H1 (cell line): Measurements from ENCODE around the gene LRRN1. TPM values are rescaled to one million over a fixed set of nuclear protein-coding genes. Genes with fewer than 3 reads are reported as not detected.

Experiments used
- CTCF ChIA-PET: fragments of 300-600 bp; sonication (Branson Sonifier 250); formaldehyde crosslinking; loops from one replicate; lab custom pipeline; 2021; ENCODE audit not compliant: partially characterized antibody; lab: Charles Lee
- POLR2A ChIA-PET: fragments of 300-600 bp; sonication (Branson Sonifier 250); formaldehyde crosslinking; loops from one replicate; lab custom pipeline; 2021; ENCODE audit warnings: inconsistent platforms; ENCODE audit not compliant: partially characterized antibody; lab: Charles Lee
- DNase-seq, 2 experiments: peaks; one replicate each; pipeline versions ENCODE4 v3.0.0 to v3.0.0-alpha.2; 2010 to 2022; ENCODE audit warnings: low spot score in 2 of 2, low read depth in 1 of 2, mixed read lengths in 1 of 2
- FAIRE-seq: peaks from 2 replicates; lab custom pipeline; 2011; peaks lifted over from hg19 to GRCh38; lab: Jason Lieb, UNC
- H2AFZ ChIP-seq: 2 replicates; pipeline ENCODE4 v1.8.1; 2012; ENCODE audit warnings: low read length, inconsistent platforms
- H2AK5ac ChIP-seq: 2 replicates; pipeline ENCODE4 v1.6.1; 2013; ENCODE audit warnings: low read depth, low read length
- H2BK120ac ChIP-seq: replicated peaks from 2 replicates; pipeline ENCODE3; 2013; ENCODE audit warnings: low read depth, low read length, inconsistent platforms
- H2BK12ac ChIP-seq: 2 replicates; pipeline ENCODE4 v1.6.1; 2013; ENCODE audit warnings: low read depth, low read length
- H2BK15ac ChIP-seq: 2 replicates; pipeline ENCODE4 v1.6.1; 2013; ENCODE audit warnings: low read length
- H2BK20ac ChIP-seq: 2 replicates; pipeline ENCODE4 v1.6.1; 2013; ENCODE audit warnings: low read length
- H2BK5ac ChIP-seq: 2 replicates; pipeline ENCODE4 v1.6.1; 2013; ENCODE audit warnings: low read depth, low read length
- H3K14ac ChIP-seq: 2 replicates; pipeline ENCODE4 v1.6.1; 2013; ENCODE audit warnings: inconsistent platforms; ENCODE audit not compliant: insufficient read length
- H3K18ac ChIP-seq: 2 replicates; pipeline ENCODE4 v1.6.1; 2013; ENCODE audit warnings: low read length; ENCODE audit errors: extremely low read depth
- H3K23ac ChIP-seq: 2 replicates; pipeline ENCODE4 v1.6.1; 2013; ENCODE audit warnings: inconsistent platforms; ENCODE audit not compliant: insufficient read length
- H3K23me2 ChIP-seq: 2 replicates; pipeline ENCODE4 v1.6.1; 2013; ENCODE audit warnings: low read depth, low read length
- H3K27ac ChIP-seq: 2 replicates; pipeline ENCODE4 v1.6.1; 2011; ENCODE audit warnings: low read depth, low read length, inconsistent platforms
- H3K27me3 ChIP-seq, 4 experiments: replicated peaks in 1 of 4; 1 replicate in 1 of 4; 2 replicates in 3 of 4; pipeline versions ENCODE4 v1.6.1 to v1.8.1; 2011 to 2013; ENCODE audit warnings: low read length in 3 of 4, mild to moderate bottlenecking in 3 of 4, inconsistent platforms in 2 of 4, mixed read lengths in 2 of 4, moderate library complexity in 1 of 4; ENCODE audit not compliant: control insufficient read depth in 3 of 4, insufficient read depth in 3 of 4; ENCODE audit errors: extremely low read depth in 1 of 4
- H3K36me3 ChIP-seq, 4 experiments: 2 replicates each; pipeline versions ENCODE4 v1.6.1 to v1.8.1; 2011 to 2013; ENCODE audit warnings: mild to moderate bottlenecking in 4 of 4, low read length in 3 of 4, moderate library complexity in 2 of 4, control low read depth in 1 of 4, inconsistent platforms in 1 of 4; ENCODE audit not compliant: insufficient read depth in 4 of 4, control insufficient read depth in 2 of 4
- H3K4ac ChIP-seq: replicated peaks from 2 replicates; pipeline ENCODE3; 2013; ENCODE audit warnings: low read length, low read depth, mixed read lengths, inconsistent platforms; ENCODE audit not compliant: insufficient read length
- H3K4me1 ChIP-seq, 4 experiments: replicated peaks in 1 of 4; 1 replicate in 1 of 4; 2 replicates in 3 of 4; pipeline versions ENCODE4 v1.6.1 to v1.8.1; 2011 to 2013; ENCODE audit warnings: low read length in 3 of 4, inconsistent platforms in 2 of 4, mixed read lengths in 1 of 4; ENCODE audit not compliant: insufficient read depth in 4 of 4, control insufficient read depth in 3 of 4
- H3K4me2 ChIP-seq, 2 experiments: 2 replicates each; pipeline versions ENCODE4 v1.6.1 to v1.8.1; 2011 to 2013; ENCODE audit warnings: low read depth in 2 of 2, low read length in 2 of 2, control low read depth in 1 of 2, inconsistent platforms in 1 of 2, mild to moderate bottlenecking in 1 of 2; ENCODE audit not compliant: insufficient read depth in 1 of 2
- H3K4me3 ChIP-seq, 4 experiments: fragments of 200-600, 300-600 bp in 1 of 4; sonication (generic), shearing (Covaris generic), sonication (Bioruptor Twin) in 1 of 4; 2 replicates each; pipeline versions ENCODE4 v1.5.1 to v1.8.1; 2011 to 2016; ENCODE audit warnings: low read length in 4 of 4, low read depth in 3 of 4, control low read depth in 2 of 4, inconsistent platforms in 2 of 4, mild to moderate bottlenecking in 2 of 4, mixed read lengths in 1 of 4, moderate library complexity in 1 of 4; ENCODE audit not compliant: insufficient read depth in 2 of 4; ENCODE audit errors: extremely low read depth in 1 of 4
- H3K56ac ChIP-seq: replicated peaks from 2 replicates; pipeline ENCODE3; 2013; ENCODE audit warnings: low read depth, mild to moderate bottlenecking, mixed read lengths, low read length, inconsistent platforms; ENCODE audit not compliant: insufficient read length
- H3K79me1 ChIP-seq: 2 replicates; pipeline ENCODE4 v1.6.1; 2013; ENCODE audit warnings: low read depth, low read length, control low read depth
- H3K79me2 ChIP-seq, 2 experiments: 2 replicates each; pipeline versions ENCODE4 v1.6.1 to v1.8.1; 2012 to 2013; ENCODE audit warnings: low read length in 2 of 2, mild to moderate bottlenecking in 2 of 2, inconsistent platforms in 1 of 2; ENCODE audit not compliant: insufficient read depth in 2 of 2, control insufficient read depth in 1 of 2
- H3K9ac ChIP-seq, 4 experiments: replicated peaks in 1 of 4; 1 replicate in 1 of 4; 2 replicates in 3 of 4; pipeline versions ENCODE4 v1.6.1 to v1.8.1; 2011 to 2013; ENCODE audit warnings: low read depth in 3 of 4, low read length in 3 of 4, control low read depth in 2 of 4, mild to moderate bottlenecking in 2 of 4, moderate library complexity in 2 of 4, inconsistent platforms in 1 of 4; ENCODE audit errors: extremely low read depth in 1 of 4
- H3K9me3 ChIP-seq, 2 experiments: 2 replicates each; pipeline versions ENCODE4 v1.6.1 to v1.8.1; 2012 to 2013; ENCODE audit warnings: mild to moderate bottlenecking in 2 of 2, moderate library complexity in 2 of 2, control low read depth in 1 of 2, inconsistent platforms in 1 of 2, low read depth in 1 of 2, low read length in 1 of 2, mixed read lengths in 1 of 2; ENCODE audit not compliant: insufficient read depth in 2 of 2
- H4K20me1 ChIP-seq, 2 experiments: replicated peaks in 1 of 2; 2 replicates each; pipeline versions ENCODE3 to v1.8.1; 2011 to 2013; ENCODE audit warnings: inconsistent platforms in 2 of 2, low read length in 2 of 2, mild to moderate bottlenecking in 1 of 2; ENCODE audit not compliant: insufficient read depth in 2 of 2, control insufficient read depth in 1 of 2
- H4K5ac ChIP-seq: 2 replicates; pipeline ENCODE4 v1.6.1; 2013; ENCODE audit warnings: low read length, low read depth, mixed read lengths, inconsistent platforms; ENCODE audit not compliant: insufficient read length
- H4K8ac ChIP-seq: 2 replicates; pipeline ENCODE4 v1.8.0; 2013; ENCODE audit warnings: mild to moderate bottlenecking, moderate library complexity, low read length, inconsistent platforms; ENCODE audit not compliant: insufficient read depth; ENCODE audit errors: extremely low read depth
- H4K91ac ChIP-seq: replicated peaks from 2 replicates; pipeline ENCODE3; 2013; ENCODE audit warnings: low read length, mixed read lengths, inconsistent platforms; ENCODE audit not compliant: insufficient read length
- CHD1 ChIP-seq: IDR thresholded peaks from 2 replicates; pipeline ENCODE4 v1.6.1; 2012; ENCODE audit warnings: low read depth, low read length, improper control_type of control experiment
- CTBP2 ChIP-seq: IDR thresholded peaks from 2 replicates; pipeline ENCODE4 v1.7.0; 2011; ENCODE audit warnings: borderline replicate concordance, mild to moderate bottlenecking, moderate library complexity, mixed read lengths, low read length; ENCODE audit not compliant: insufficient read depth, insufficient read length
- EGR1 ChIP-seq: IDR thresholded peaks from 2 replicates; pipeline ENCODE4 v1.6.1; 2011; ENCODE audit warnings: low read depth, low read length, borderline replicate concordance
- PHF8 ChIP-seq: fragments of 200-600 bp; sonication (generic); conservative IDR thresholded peaks from 2 replicates; pipeline ENCODE4 v1.7.1; 2012; ENCODE audit warnings: low read depth, mild to moderate bottlenecking, inconsistent platforms, low read length, moderate library complexity
- RAD21 ChIP-seq, 2 experiments: IDR thresholded peaks in 1 of 2; conservative IDR thresholded peaks in 1 of 2; 2 replicates each; pipeline ENCODE4 v1.6.1; 2011; ENCODE audit warnings: low read depth in 2 of 2, low read length in 2 of 2, improper control_type of control experiment in 1 of 2, inconsistent platforms in 1 of 2, mild to moderate bottlenecking in 1 of 2, moderate library complexity in 1 of 2
- RNF2 ChIP-seq: fragments of 200-900, 300-1000 bp; sonication (generic); IDR thresholded peaks from 2 replicates; pipeline ENCODE4 v1.7.1; 2016; ENCODE audit warnings: borderline replicate concordance, low read depth, mild to moderate bottlenecking, antibody characterized with exemption, low read length; ENCODE audit not compliant: poor library complexity, severe bottlenecking; ENCODE audit errors: missing control alignments
- SIN3A ChIP-seq, 2 experiments: IDR thresholded peaks in 1 of 2; conservative IDR thresholded peaks in 1 of 2; 2 replicates each; pipeline ENCODE4 v1.6.1; 2011 to 2012; ENCODE audit warnings: low read length in 2 of 2, improper control_type of control experiment in 1 of 2, low read depth in 1 of 2, mild to moderate bottlenecking in 1 of 2
- TCF12 ChIP-seq: IDR thresholded peaks from 2 replicates; pipeline ENCODE4 v1.6.1; 2011; ENCODE audit warnings: low read depth, mild to moderate bottlenecking, low read length
- TEAD4 ChIP-seq: IDR thresholded peaks from 2 replicates; pipeline ENCODE4 v1.6.1; 2012; ENCODE audit warnings: low read depth, low read length, inconsistent platforms, mixed read lengths
- WGBS, 2 experiments: shearing (Covaris generic) in 1 of 2; methylation state at CpG; one replicate each; pipeline versions ENCODE4 v1.1.6 to v1.1.7; 2013 to 2015; ENCODE audit warnings: low lambda C conversion rate in 2 of 2, mixed read lengths in 2 of 2, inconsistent platforms in 1 of 2, low coverage in 1 of 2, missing lambda C conversion rate in 1 of 2; ENCODE audit not compliant: insufficient replicate concordance in 2 of 2, insufficient coverage in 1 of 2, insufficient read length in 1 of 2; ENCODE audit errors: extremely low coverage in 1 of 2, missing lambda C conversion rate in 1 of 2; 5-methylcytosine and 5-hydroxymethylcytosine counted together
- polyA plus RNA-seq, 7 experiments: library from polyadenylated mRNA; depleted of rRNA in 3 of 7; stranded (reverse) in 5 of 7; unstranded in 2 of 7; fragments of >200 nt in 5 of 7; fragments of 200-250 nt in 2 of 7; gene quantifications; 1 replicate in 5 of 7; 2 replicates in 1 of 7; 4 replicates in 1 of 7; pipeline versions ENCODE4 v1.2.1 to v1.2.3, GENCODE V29; 2011 to 2013; ENCODE audit warnings: missing spikeins in 2 of 7, mixed read lengths in 2 of 7
- total RNA-seq: library from RNA; stranded (reverse); fragmentation: NEBNext Ultra II Directional; extraction: Animal tissue kit (Norgen Biotek cat#: 25700); gene quantifications from 2 replicates; pipeline ENCODE4 v1.2.1, GENCODE V29; 2021

The LRRN1 gene
- total and polyA plus RNA-seq, 2 of the 8 experiments (the other 6 are each of a cell fraction or from before 2014, with no cell fraction given), result 159 to 199 TPM

GRCh38 chr3:3842356-3842755, 43.1 kb downstream of the LRRN1 start:
- no peak overlapping the region for H4K8ac ChIP-seq
- no peak overlapping the region for H2AFZ ChIP-seq
- TF ChIP-seq RAD21 (IDR thresholded peaks at IDR 0.05 in 1 of 2, conservative IDR thresholded peaks at IDR 0.05 in 1 of 2; ENCODE audit: low read depth in 2 of 2, low read length in 2 of 2), result no peak
- TF ChIP-seq EGR1, result no peak
- no peak for TF ChIP-seq CTBP2
- no peak for TF ChIP-seq TEAD4
- no peak for TF ChIP-seq RNF2
- TF ChIP-seq SIN3A (conservative IDR thresholded peaks at IDR 0.05 in 1 of 2, IDR thresholded peaks at IDR 0.05 in 1 of 2; ENCODE audit: low read depth in 1 of 2, low read length in 2 of 2), result no peak
- no peak for TF ChIP-seq TCF12
- no peak for TF ChIP-seq PHF8
- no peak for TF ChIP-seq CHD1
- H4K91ac ChIP-seq, result no peak overlapping the region
- no peak overlapping the region for H4K5ac ChIP-seq
- H3K79me1 ChIP-seq, result peaks cover 11% of the 10 kb centered on the region
- peaks cover 22 to 24% of the 10 kb centered on the region in 2 experiments for H4K20me1 ChIP-seq
- H3K9me3 ChIP-seq, result peaks cover 3 to 7% of the 10 kb centered on the region in 2 experiments; a peak in 1 of 4 replicates
- no peaks in the 10 kb centered on the region for H3K27me3 ChIP-seq
- H2BK12ac ChIP-seq, result no peak overlapping the region
- H2BK120ac ChIP-seq, result no peak overlapping the region
- no peak overlapping the region for H3K4me2 ChIP-seq
- peaks cover 0 to 3% (median 0%) of the 10 kb centered on the region in 4 experiments; a peak in 1 of 7 replicates for H3K4me1 ChIP-seq
- H3K56ac ChIP-seq, result no peak overlapping the region
- no peak overlapping the region for H3K18ac ChIP-seq
- DNase-seq, result no peak
- ChIA-PET POLR2A (interaction anchor here (0.8 kb wide), 1 partner anchor 76 kb away, joined by 3 read pairs; no protein-coding TSS in a partner anchor), CTCF (interaction anchor here (2.1 kb wide), 1 partner anchor 15 kb away, joined by 7 read pairs; no protein-coding TSS in a partner anchor)
- H2AK5ac ChIP-seq, result no peak overlapping the region
- no peak overlapping the region for H3K4ac ChIP-seq
- H3K27ac ChIP-seq, result no peak overlapping the region
- H3K9ac ChIP-seq, result no peak overlapping the region
- 95% methylated on average over 2 of the region's 2 CpGs; no CpG with 5 or more reads in 1 of the 2 experiments for WGBS, 2 experiments
- no peak overlapping the region for H3K4me3 ChIP-seq
- H3K23me2 ChIP-seq, result no peaks in the 10 kb centered on the region
- H2BK15ac ChIP-seq, result no peak overlapping the region
- H2BK20ac ChIP-seq, result no peak overlapping the region
- no peak overlapping the region for H3K23ac ChIP-seq
- H3K36me3 ChIP-seq, result peaks cover 8 to 83% (median 37%) of the 10 kb centered on the region in 4 experiments
- peaks cover 0 to 96% of the 10 kb centered on the region in 2 experiments; a peak in 3 of 4 replicates for H3K79me2 ChIP-seq
- no peak overlapping the region for H3K14ac ChIP-seq
- no peak for FAIRE-seq
- no peak overlapping the region for H2BK5ac ChIP-seq
